Progenitor cell of endocrine pancreas (in vitro differentiated cells): ENCODE data around the gene DGKI. TPM values are rescaled to one million over a fixed set of nuclear protein-coding genes. Genes with fewer than 3 reads are reported as not detected.

Experiments used
- DNase-seq: peaks from one replicate; pipeline ENCODE4 v3.0.0; 2021; ENCODE audit warnings: low spot score; ENCODE audit not compliant: unreplicated experiment
- H3K27ac Mint-ChIP-seq: 2 replicates; pipeline ENCODE4 v1.8.0; 2021; ENCODE audit warnings: mild to moderate bottlenecking, moderate library complexity, mixed read lengths
- H3K27me3 Mint-ChIP-seq: 2 replicates; pipeline ENCODE4 v1.8.0; 2021; ENCODE audit warnings: mixed read lengths
- H3K36me3 Mint-ChIP-seq: 2 replicates; pipeline ENCODE4 v1.8.0; 2022; ENCODE audit warnings: mixed read lengths; ENCODE audit not compliant: insufficient read depth
- H3K4me1 Mint-ChIP-seq: 2 replicates; pipeline ENCODE4 v1.8.0; 2021; ENCODE audit warnings: low read depth, mixed read lengths
- H3K4me3 Mint-ChIP-seq: 2 replicates; pipeline ENCODE4 v1.8.0; 2021; ENCODE audit warnings: low read depth, mild to moderate bottlenecking, moderate library complexity, mixed read lengths
- H3K9me3 Mint-ChIP-seq: 2 replicates; pipeline ENCODE4 v1.8.0; 2021; ENCODE audit warnings: low read depth, mixed read lengths
- CTCF ChIP-seq: fragments of 200-600 bp; sonication (generic); IDR thresholded peaks from one replicate; pipeline ENCODE4 v1.5.0; 2021; ENCODE audit warnings: antibody characterized with exemption, mild to moderate bottlenecking; ENCODE audit not compliant: unreplicated experiment
- total RNA-seq: library from RNA; stranded (reverse); gene quantifications from 2 replicates; pipeline ENCODE4 v1.2.1, GENCODE V29; 2021

DGKI gene
- total RNA-seq, 1 donor from 2014 or later: 0.41 TPM

- Mint-ChIP-seq H3K27ac (no peak overlapping the region), H3K9me3 (no peaks in the 10 kb centered on the region), H3K27me3 (peaks cover 14% of the 10 kb centered on the region), H3K4me1 (no peaks in the 10 kb centered on the region), H3K36me3 (no peaks in the 10 kb centered on the region), H3K4me3 (no peak overlapping the region)
- no peak for DNase-seq
- TF ChIP-seq CTCF: no peak
Observed at GRCh38 chr7:137652721-137653120, 194.1 kb downstream of the DGKI start.

DNA sequence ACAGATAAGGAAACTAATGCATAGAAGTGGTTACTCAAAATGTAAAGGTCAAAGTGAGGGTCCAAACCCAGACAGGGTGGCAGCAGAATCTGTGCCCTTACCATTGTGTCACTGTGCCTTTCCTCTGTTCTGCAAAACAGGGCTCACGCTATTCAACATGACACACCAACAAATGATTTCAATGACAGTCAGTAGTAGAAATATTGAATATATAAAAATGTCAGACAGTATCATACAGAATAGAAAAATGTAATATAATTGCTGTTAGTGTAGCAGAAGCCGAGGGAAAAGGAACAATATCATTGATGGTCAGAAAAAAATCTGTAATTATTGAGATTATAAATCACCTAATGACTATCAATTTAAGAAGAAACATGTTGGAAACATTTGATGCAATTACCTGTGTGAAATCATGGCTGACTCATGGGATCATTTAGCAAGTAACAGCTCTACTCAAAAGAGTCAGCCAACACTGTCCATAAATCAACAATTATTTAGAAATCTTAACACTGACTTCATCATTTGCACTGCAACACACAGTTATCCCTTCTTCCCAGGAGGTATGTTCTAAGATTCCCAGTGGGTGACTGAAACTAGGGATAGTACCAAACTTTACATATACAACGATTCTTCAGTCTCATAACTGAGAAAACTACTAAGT is 198.7 kb downstream of the DGKI start:
- H3K4me1 Mint-ChIP-seq: no peaks in the 10 kb centered on the region
- peaks cover 4% of the 10 kb centered on the region for H3K27me3 Mint-ChIP-seq
- TF ChIP-seq CTCF: no peak
- H3K36me3 Mint-ChIP-seq: no peaks in the 10 kb centered on the region
- DNase-seq: no peak
- no peak overlapping the region for H3K27ac Mint-ChIP-seq
- H3K9me3 Mint-ChIP-seq: no peaks in the 10 kb centered on the region
- H3K4me3 Mint-ChIP-seq: no peak overlapping the region

GRCh38 chr7:137642472-137642871 is 204.3 kb downstream of the DGKI start:
- Mint-ChIP-seq H3K4me1 (no peaks in the 10 kb centered on the region), H3K4me3 (no peak overlapping the region), H3K27me3 (peaks cover 4% of the 10 kb centered on the region)

DNA sequence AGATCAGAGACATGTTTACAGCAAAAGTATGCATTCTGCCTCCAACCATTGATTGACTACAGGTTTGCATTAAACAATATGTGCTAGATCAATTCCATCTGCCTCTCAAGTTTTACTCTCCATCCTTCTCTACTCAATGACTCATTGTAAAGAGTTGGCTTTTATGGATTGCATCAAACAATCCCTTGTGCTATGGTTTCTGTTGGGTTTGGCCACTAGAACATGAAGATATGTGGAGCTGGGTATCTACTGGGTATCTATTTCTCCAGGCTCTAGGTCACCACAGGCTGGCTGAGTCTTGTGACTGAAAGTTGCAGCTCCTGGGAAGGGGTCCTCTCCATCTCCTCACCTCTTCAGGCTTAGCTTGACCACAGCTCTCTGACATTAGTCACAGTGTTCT is 204.7 kb downstream of the DGKI start:
- no peak for TF ChIP-seq CTCF
- peaks cover 11% of the 10 kb centered on the region for H3K9me3 Mint-ChIP-seq
- DNase-seq: no peak
- H3K36me3 Mint-ChIP-seq: no peaks in the 10 kb centered on the region
- no peak overlapping the region for H3K27ac Mint-ChIP-seq
- H3K27me3 Mint-ChIP-seq: peaks cover 4% of the 10 kb centered on the region
- H3K4me1 Mint-ChIP-seq: no peaks in the 10 kb centered on the region
- no peak overlapping the region for H3K4me3 Mint-ChIP-seq

More at GRCh38 chr7:137642472-137642871, 204.3 kb downstream of the DGKI start:
- no peak overlapping the region for H3K27ac Mint-ChIP-seq
- peaks cover 11% of the 10 kb centered on the region for H3K9me3 Mint-ChIP-seq
- TF ChIP-seq CTCF: no peak
- H3K36me3 Mint-ChIP-seq: no peaks in the 10 kb centered on the region
- DNase-seq: no peak

DNA sequence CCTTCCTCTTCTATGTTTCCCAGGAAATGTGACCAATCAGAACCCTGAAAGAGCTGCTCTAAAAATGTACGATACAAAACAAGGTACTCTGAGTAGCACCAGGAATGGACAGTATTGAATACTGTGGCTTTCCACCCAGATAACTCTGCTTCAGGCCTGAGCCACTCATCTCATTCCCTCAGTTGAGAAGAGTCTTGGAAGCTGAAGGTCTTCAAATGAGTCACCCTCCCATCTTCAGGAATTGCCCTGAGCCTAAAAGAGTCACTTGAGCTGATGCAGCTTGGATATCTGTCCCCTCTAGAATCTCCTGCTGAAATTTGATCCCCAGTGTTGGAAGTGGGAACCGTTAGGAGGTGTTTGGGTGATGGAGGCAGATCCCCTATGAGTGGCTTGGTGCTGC is 210.4 kb downstream of the DGKI start:
- H3K27ac Mint-ChIP-seq: no peak overlapping the region
- H3K27me3 Mint-ChIP-seq: no peaks in the 10 kb centered on the region
- TF ChIP-seq CTCF: no peak
- H3K4me3 Mint-ChIP-seq: no peak overlapping the region
- DNase-seq: no peak
- H3K4me1 Mint-ChIP-seq: no peaks in the 10 kb centered on the region
- H3K9me3 Mint-ChIP-seq: peaks cover 3% of the 10 kb centered on the region
- H3K36me3 Mint-ChIP-seq: no peaks in the 10 kb centered on the region
